M059J (cell line): Measurements from ENCODE around the gene CDH4. TPM values are rescaled to one million over a fixed set of nuclear protein-coding genes. Genes with fewer than 3 reads are reported as not detected.

Source experiments
- DNase-seq: peaks from one replicate; pipeline ENCODE4 v3.0.0-alpha.2; 2012; ENCODE audit warnings: low read depth
- total RNA-seq: library from RNA; depleted of rRNA; stranded (reverse); fragments of >200 nt; shearing (Covaris generic); gene quantifications from 2 replicates; pipeline ENCODE4 v1.2.3, GENCODE V29; 2014

Gene CDH4
- total RNA-seq, 1 experiment from 2014 or later, result 7.8 TPM

DNA sequence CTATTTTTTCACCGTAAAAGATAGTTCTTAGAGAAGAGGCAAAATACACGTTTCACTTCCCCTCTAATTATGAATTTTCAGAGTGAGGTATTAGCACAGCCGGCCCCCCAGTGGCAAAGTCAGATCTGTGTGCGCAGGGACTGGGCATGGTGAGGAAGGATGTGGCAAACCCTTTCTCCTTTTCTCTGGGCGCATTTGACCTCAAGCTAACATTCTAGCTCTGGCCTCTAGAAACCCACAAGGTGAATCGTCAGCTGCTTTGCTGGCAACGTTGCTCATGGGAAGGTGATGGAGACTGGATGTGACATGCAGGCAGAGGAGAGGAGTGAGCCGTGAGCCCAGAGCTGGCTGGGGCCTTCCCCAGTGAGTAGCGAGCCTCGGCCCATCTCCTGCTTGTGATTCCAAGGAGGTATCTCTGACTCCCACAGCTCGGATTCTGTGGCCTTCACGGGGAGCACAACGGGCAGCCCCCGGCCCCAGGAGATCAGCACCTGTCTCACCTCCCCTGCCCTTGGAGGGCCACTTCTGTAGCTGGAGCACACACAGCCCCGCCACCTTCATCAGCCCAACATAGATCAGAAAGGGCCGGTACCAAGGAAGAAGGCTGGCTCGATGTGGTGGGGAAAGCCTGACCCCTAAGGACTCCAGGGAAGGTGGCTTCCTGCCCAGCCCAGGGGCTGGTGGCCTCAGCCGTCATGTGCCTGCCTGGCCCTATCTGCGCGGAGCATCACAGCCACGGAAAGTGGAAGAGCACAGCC lies 660.8 kb downstream of the CDH4 start:
- DNase-seq, result no peak

DNA sequence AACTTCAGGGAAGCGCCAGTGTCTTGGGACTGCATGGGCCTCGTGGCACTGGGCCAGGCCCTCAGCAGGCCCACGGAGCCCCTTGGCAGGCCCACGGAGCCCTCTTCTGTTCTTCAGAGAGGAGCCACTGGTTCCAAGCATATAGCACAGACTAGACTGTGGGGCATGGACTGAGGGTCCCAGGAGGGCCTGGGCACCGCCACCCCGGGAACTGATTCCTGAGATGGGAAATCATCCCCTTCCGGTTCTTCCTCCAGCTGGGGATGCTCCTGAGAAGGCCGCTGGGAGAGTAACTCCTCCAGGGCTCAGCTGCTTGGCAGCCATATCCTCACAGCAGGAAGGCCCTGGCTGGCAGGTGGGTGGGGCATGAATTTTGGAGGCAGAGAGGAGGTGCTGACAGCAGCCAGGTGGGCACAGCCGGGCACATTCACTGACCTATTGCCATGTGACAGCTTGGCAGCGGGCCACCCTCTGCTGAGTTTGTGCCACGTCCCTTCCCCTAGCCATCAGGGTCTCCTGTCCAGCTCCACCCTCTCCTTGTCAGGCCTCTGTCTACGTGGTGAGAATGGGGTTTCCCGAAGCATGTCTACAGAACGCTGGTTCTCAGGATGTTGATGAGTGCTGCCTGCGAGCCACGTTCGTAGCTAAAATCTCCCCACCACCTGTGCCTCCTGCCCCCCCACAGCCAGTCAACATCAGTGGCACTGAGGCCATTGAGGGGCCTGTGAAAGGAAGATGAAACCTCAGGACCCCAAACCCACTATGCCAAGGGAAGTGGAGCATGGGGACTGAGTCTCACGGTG lies 661.6 kb downstream of the CDH4 start:
- DNase-seq, result no peak

DNA sequence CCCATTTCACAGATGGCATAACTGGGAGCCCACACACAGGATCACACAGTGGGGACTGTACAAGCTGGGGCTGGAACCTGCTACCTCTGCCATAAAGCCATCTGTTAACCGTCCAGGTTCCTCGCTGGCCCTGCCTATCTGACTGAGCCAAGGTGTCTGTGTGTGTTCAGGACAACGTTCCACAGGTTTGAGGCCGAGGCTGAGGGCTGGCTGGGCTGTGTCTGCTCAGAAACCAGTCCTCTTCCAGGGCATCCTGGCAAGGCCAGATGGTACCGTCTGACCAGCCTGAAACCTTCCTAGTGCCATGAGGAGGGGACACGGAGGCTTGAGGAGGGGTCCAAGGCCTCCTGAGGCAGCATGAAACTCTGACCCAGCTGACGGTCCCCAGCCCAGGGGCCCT lies 663.0 kb downstream of the CDH4 start:
- DNase-seq, result no peak

DNA sequence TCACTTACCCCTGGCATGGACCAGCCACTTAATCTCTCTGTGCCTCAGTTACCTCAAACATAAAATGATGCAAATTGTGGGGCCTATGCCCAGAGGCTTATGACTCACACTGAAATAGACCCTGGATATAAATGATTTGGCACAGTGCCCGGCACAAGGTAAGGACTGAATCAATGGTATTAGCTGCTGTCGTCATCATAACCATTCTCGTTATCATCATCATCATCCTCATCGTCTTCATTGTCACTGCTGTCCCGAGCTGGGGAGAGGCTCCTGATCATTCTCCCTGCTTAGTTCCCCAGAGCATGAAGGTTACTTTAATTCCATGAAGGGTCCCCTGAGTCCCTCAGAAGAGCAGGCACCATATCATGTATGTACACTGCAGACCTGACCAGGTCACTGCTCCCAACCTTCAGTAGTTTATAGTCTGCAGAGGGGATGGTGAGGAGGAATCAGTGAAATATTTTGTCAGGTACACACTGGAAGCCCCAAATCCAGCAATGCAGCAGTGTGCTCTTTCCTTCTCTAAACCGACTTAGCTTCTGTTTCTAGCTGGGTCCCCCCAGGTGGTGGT lies 664.3 kb downstream of the CDH4 start:
- no peak for DNase-seq

DNA sequence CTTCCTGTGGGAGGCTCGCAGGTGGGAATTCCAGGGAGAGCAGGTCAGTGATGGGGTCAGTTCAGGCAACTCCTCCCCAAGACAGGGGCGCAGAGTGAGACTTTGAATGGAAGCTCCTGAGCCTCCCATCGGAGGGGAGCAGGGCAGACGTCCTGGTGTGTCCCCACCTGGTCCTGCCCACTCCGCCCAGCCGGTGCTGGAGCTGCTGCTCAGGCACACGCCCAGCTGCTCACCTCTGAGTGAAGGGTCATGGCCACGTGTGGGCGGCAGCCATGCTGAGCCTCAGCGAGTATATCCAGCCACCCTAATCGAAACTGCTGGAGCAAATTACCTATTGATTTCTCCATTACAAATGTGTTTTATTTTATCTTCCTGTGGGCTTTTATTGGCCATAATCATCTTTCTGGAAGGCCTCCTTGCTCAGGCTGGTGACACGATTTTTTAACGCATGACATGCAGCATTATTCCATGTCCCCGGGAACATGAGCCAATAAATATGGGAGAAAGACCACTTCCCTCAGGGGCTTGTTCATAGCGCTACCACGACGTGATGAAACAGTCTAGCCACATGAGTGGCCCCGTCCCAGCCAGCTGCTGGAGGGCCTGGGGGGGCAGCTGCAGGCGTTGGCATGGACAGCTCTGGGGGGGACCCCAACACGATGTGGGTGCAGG lies 665.5 kb downstream of the CDH4 start:
- DNase-seq, result no peak

DNA sequence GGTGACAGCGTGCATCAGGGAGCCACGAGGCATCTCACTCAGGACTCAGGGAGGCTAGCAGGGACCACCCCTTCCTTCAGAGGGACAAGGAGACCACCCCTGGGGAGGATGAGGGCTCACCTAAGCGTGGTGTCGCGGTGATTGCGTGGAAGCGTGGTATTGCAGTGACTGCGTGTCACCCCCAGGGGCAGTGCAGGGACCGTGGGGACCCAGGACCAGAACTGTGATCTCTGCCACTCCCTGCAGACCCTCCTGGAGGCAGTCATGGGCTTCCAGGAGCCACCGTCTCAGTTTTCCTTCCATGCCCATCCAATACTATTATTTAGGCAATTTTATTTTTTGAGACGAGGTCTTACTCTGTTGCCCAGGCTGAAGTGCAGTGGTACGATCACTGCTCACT lies 666.5 kb downstream of the CDH4 start:
- DNase-seq, result no peak

DNA sequence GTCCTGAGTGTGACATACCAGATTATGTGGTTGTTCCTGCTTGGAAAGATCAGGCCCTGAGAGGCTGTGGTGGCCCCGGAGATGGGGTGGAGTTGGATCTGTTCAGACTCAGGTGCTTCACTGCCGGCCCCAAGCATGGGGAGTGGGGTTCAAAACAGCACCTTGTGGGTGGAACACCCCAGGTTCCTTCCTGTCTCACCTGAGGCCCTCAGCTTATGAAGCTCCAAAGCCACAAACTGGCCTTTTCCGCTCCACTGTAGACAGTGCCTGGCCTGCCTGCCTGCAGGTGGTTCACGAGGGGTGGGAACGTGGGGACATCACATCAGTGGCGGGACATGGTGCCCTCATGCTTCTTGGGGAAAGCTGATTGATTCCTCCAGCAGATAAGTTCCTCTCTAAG lies 667.2 kb downstream of the CDH4 start:
- no peak for DNase-seq

DNA sequence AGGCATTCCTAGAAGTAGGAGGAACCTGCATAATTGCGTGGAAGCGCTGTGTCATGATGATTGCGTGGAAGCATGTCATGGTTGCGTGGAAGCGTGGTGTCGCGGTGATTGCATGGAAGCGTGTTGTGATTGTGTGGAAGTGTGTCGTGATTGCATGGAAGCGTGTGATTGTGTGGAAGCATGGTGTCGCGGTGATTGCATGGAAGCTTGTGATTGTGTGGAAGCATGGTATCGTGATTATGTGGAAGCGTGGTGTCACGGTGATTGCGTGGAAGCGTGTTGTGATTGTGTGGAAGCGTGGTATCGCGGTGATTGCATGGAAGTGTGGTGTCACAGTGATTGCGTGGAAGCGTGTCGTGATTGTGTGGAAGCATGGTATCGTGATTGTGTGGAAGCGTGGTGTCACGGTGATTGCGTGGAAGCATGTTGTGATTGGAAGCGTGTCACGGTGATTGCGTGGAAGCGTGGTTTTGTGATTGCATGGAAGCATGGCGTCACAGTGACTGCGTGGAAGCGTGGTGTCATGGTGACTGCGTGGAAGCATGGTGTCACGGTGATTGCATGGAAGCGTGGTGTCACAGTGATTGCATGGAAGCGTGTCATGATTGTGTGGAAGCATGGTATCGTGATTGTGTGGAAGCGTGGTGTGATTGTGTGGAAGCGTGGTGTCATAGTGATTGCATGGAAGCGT lies 667.8 kb downstream of the CDH4 start:
- DNase-seq, result no peak

DNA sequence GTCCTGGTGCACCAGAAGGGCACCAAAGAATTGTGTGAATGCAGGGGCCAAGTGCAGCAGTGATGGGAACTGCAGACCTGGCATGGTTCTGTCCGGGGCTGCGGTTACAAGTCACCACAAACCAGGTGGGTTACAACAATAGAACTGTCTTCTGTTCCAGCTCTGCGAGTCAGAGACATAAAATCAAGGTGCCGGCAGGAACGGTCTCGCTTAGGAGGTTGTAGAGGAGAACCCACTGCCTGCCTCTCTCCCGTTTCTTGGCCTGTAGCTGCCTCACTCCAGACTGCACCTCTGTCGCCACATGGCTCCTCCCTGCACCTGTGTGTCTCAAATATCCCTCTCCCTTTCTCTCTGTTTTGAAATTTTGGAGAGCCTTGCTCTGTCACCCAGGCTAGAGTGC lies 670.4 kb downstream of the CDH4 start:
- no peak for DNase-seq

DNA sequence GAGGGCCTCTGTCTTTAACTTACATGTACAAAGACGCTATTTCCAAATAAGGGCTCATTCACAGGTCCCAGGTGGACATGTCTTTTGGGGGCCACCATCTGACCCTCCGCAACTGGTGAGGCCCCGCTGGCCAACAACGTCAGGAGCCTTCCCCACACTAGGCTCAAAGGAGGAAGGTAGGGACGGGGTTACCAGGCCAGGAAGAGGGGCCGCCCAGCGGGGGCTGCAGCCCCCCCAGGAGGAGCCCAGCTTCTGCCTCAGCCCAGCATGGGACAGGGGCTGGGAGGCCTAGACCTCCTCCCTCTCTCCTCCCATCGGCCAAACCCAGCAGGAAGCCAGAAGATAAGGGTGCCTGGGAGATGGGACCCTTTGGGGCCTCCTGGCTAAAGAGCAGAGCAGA lies 670.9 kb downstream of the CDH4 start:
- DNase-seq, result no peak

DNA sequence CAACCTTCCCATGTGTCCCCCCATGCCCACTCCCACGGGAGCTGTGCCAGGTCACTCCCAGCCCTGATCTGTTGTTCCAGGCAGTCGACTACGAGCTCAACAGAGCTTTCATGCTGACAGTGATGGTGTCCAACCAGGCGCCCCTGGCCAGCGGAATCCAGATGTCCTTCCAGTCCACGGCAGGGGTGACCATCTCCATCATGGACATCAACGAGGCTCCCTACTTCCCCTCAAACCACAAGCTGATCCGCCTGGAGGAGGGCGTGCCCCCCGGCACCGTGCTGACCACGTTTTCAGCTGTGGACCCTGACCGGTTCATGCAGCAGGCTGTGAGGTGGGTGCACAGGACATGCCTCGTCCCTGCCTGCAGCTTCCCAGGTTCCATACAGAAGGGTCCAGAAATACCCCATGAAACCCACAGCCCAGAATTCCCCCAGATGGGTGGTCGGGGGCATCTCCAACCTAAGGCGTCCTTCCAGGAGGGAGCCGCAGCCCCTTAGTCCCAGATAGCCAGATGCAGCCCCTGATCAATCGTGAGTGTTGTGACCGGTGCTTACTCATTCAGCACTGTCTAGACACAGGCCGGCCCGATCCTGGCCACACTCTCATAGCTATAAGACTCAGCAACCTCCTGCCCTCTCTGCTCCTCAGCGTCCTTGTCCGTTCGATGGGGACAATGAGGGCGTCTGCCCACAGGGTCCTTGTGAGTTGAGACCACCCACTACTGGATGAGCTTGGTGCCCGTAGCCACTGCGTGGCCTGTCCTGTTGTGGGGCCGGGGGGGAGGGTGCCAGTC lies 671.5 kb downstream of the CDH4 start:
- no peak for DNase-seq

DNA sequence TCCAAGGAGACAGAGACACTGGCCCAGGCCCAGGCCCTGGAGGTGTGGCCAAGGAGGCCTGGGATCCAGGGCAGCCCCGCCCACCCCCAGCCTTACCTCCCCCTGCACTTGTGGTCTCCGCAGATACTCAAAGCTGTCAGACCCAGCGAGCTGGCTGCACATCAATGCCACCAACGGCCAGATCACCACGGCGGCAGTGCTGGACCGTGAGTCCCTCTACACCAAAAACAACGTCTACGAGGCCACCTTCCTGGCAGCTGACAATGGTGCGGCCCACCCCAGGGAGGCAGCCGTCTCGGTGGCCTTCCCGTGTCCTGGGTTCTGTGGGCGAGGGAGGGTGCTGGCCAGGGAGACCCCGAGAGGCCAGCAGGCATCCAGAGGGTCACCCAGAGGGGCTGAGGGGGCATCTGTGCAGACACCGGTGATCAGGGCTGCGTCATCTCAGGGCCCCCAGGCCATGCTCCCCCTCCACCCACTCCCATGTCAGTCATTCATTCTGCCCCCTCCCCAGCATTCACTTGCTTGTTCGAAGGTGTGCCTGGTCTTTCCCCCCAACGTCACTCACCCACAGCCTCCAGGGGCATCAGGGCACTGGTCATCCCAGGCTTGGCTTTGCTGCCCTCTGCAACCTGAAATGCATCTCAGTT lies 672.3 kb downstream of the CDH4 start:
- no peak for DNase-seq

DNA sequence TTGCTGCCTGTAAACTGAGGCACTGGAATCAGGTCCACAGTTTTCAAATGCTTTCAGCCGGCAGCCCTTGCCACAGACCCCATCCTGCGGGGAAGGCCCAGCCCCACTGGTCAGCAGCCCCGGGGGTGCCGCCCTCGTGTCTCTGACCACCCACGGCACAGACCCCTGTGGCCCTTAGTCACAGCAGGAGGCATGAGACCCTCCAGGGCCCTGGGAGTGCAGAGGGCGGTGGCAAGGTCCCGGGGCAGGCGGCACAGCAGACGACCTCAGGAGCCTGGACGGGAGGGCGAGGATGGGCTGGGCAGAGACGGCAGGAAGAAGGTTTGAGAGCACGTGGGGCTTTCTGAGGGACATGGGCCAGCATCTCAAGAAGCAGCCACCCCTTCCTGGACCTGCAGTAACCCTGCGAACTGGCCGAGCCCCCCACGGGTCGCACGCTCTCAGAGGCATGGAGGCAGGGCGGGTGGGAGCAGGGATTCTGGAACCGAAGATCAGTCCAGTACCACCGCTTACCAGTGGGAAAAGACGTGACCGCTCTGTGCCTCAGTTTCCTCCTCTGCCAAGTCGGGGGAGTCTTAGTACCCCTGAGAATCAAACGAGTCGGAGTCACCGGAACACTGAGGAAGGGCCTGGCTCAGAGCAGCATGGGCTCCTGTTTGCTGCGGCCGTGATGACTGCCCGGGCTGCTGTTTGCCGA lies 672.9 kb downstream of the CDH4 start:
- no peak for DNase-seq

DNA sequence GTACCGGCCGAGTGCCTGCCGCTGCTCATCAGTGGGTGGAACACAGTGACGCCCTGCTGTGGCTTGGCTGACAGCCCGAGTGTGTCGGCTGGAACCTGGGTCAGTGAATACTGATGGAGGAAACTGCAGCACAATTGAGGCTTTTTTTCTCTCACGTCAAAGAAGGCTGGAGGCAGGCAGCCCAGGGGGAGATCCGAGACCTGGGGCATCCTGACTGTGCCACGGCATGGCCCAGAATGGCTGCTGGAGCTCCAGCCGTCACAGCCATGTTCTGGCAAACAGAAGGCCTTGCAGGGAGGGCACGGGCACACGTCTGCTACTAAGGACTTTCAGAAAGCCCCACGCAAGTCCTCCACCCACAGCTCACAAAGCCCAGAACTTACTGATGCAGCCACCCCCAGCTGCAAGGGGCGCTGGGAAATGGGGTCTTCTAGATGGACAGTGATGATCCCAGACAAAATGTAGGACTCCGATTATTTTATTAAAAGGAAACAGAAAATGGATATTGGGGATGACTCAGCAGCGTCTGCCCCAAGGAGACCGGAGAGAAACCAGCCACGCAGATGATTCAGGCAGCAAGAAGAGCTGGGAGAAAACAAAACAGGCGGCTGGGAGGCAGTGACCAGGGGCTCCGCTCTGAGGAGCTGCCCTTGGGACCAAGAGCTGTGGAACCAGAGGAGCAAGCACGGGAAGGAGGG lies 673.6 kb downstream of the CDH4 start:
- DNase-seq, result peak; percentile 75

DNA sequence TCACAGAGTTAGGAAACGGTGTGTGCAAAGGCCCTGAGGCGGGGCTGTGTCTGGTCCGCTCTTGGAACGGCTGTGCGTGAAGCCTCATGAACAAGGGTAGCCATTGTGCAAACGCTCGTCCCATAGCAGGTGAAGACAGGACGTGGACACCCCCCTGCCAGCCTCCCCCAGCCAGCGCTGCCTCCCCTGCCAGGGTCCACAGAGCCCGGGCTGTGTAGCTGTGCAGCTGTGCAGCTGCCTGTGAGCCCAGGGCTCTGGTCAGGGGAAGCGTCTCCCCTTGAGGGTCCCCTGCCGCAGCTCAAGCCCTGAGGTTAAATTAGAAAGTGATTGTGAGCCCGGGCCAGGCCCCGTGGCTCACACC lies 674.2 kb downstream of the CDH4 start:
- DNase-seq, result no peak

DNA sequence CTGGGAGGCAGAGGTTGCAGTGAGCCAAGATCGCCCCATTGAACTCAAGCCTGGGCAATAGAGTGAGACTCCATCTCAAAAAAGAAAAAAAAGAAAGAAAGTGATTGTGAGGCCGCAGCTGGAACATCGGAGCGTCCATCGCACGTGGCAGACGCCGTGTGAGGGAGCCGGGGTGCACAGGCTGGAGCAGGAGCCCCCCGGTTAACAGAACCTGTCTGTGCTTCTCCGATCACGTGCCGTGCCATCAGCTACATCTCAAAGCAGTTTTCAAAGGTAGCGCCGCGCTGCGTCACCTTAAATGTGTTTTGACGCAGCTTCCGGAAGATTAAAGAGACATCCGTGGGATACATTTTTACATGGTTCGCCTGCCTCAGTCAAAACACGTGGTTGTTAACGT lies 674.7 kb downstream of the CDH4 start:
- no peak for DNase-seq

DNA sequence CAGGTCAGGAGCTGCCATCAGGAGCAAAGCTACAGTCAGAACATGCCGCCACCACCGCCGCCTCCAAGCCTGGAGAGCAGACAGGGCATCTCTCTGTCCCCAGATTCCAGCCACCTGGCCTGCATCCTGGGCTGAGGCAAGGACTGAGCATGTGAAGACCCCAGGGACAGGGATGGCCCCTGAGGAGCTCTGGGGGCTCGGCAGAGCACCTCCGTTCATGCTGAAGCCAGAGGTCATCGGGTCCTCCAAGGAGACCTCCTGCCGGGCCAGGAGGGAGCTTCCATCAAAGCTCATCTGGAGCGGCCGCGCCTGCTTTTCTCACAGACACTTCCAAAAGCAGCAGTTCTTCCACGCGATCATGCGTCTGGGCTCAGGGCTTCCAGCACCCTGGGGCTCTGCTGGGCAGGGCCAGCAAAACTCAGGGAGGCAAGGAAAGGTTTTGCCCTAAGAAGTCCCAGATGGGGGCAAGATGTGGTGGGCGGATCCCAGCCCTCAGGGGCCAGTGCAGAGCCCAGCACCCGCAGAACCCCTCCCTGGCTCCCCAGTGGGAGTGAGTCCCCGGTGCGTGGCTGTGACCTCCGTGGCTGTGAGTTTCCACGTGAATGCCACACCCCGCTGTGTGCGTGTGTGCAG lies 675.2 kb downstream of the CDH4 start:
- no peak for DNase-seq

DNA sequence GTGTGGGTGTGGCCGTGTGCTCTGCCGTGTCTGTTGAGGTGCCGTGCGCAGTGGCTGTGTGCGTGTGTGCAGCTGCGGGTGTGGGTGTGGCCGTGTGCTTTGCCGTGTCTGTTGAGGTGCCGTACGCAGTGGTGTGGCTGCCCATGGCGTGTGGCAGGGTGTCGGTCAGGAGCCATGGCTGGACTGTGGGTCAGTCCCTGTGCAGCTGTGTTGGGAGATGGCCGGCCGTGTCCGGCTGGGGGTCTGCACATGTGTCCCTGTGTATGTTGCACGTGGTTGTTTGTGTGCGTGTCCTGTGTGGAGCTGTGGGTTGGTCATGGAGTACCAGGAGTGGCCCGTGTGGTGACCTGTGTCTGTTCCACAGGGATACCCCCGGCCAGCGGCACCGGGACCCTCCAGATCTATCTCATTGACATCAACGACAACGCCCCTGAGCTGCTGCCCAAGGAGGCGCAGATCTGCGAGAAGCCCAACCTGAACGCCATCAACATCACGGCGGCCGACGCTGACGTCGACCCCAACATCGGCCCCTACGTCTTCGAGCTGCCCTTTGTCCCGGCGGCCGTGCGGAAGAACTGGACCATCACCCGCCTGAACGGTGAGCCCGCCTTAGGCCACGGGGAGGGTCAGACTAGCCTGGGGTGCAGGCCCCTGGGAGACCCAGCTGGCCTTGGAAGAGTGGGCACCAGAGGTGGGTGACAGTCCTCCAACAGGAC lies 675.9 kb downstream of the CDH4 start:
- DNase-seq, result no peak
